GM18505 (cell line): ENCODE results near the gene PTPRM.

Experiments used
- ATAC-seq: cut with Tn5 transposase; IDR thresholded peaks from one replicate; pipeline ENCODE4 v1.9.1; 2021; ENCODE audit not compliant: unreplicated experiment
- POLR2A ChIP-seq: IDR thresholded peaks from 4 replicates; pipeline ENCODE4 v1.6.1; 2011; ENCODE audit warnings: borderline replicate concordance; ENCODE audit not compliant: insufficient read depth, insufficient read length; ENCODE audit errors: extremely low read depth

The PTPRM gene

GRCh38 chr18:7844418-7844817 is 277.3 kb downstream of the PTPRM start:
- TF ChIP-seq POLR2A, result no peak
- no peak for ATAC-seq

- no peak for TF ChIP-seq POLR2A
- ATAC-seq, result no peak
Observed at GRCh38 chr18:7846335-7846734, 279.2 kb downstream of the PTPRM start.

- TF ChIP-seq POLR2A, result no peak
- ATAC-seq, result no peak
Observed at GRCh38 chr18:7847357-7848053, 280.4 kb downstream of the PTPRM start.

GRCh38 chr18:7848054-7848412 is 280.9 kb downstream of the PTPRM start:
- no peak for ATAC-seq
- TF ChIP-seq POLR2A, result no peak

GRCh38 chr18:7850446-7850845 is 283.3 kb downstream of the PTPRM start:
- no peak for ATAC-seq
- TF ChIP-seq POLR2A, result no peak

- TF ChIP-seq POLR2A, result no peak
- ATAC-seq, result no peak
Observed at GRCh38 chr18:7855028-7855427, 287.9 kb downstream of the PTPRM start.

GRCh38 chr18:7855671-7856070 is 288.6 kb downstream of the PTPRM start:
- ATAC-seq, result no peak

GRCh38 chr18:7856116-7856515 is 289.0 kb downstream of the PTPRM start:
- TF ChIP-seq POLR2A, result no peak
- ATAC-seq, result no peak

More at GRCh38 chr18:7855671-7856070, 288.6 kb downstream of the PTPRM start:
- TF ChIP-seq POLR2A, result no peak

GRCh38 chr18:7856733-7857132 is 289.6 kb downstream of the PTPRM start:
- TF ChIP-seq POLR2A, result no peak
- no peak for ATAC-seq

GRCh38 chr18:7857562-7857961 is 290.4 kb downstream of the PTPRM start:
- no peak for ATAC-seq
- TF ChIP-seq POLR2A, result no peak

GRCh38 chr18:7859122-7859521 is 292.0 kb downstream of the PTPRM start:
- no peak for ATAC-seq
- TF ChIP-seq POLR2A, result no peak

GRCh38 chr18:7870266-7870665 is 303.1 kb downstream of the PTPRM start:
- no peak for TF ChIP-seq POLR2A
- ATAC-seq, result no peak

- no peak for ATAC-seq
- no peak for TF ChIP-seq POLR2A
Observed at GRCh38 chr18:7870855-7871254, 303.7 kb downstream of the PTPRM start.

GRCh38 chr18:7871560-7872456 is 304.7 kb downstream of the PTPRM start:
- no peak for ATAC-seq
- no peak for TF ChIP-seq POLR2A
